ENCODE data around the gene TMEM171.

TMEM171 gene

DNA sequence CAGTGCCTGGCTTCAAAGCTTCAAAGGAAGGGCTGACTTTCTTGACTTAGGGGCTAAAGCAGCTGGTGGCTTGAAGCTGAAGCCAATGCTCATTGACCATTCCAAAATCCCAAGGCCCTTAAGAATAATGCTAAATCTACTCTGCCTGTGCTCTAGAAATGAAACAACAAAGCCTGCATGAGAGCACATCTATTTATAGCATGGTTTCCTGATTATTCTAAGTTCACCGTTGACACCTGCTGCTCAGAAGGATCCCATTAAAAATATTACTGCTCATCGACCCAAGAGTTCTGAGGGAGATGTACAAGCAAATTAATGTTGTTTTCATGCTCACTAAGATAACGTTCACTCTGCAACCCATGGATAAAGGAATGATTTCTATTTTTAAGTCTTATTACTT is 59.4 kb downstream of the TMEM171 start:
- H3K4me3 ChIP-seq (ENCODE audit: low read length): no peak overlapping the region
- DNase-seq (ENCODE audit: low read depth, low spot score): no peak

DNA sequence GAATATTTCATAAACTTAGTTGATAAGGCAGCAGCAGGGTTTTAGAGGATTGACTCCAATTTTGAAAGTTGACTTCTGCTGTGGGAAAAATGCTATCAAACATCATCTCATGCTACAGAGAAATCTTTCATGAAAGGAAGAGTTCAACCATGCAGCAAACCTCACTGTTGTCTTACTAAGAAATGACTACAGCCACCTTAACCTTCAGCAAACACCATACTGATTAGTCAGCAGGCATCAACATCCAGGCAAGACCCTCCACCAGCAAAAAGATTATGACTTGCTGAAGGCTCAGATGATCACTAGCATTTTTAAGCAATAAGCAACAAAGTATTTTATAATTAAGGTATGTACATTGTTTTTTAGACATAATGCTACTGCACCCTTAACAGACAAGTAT is 60.2 kb downstream of the TMEM171 start:
- DNase-seq (ENCODE audit: low read depth, low spot score): no peak

More for the DNA sequence above, 60.2 kb downstream of the TMEM171 start:
- no peak overlapping the region for H3K4me3 ChIP-seq (ENCODE audit: low read length)
